K562 (cell line): Measurements from ENCODE around the gene EPN3. TPM values are rescaled to one million over a fixed set of nuclear protein-coding genes. Genes with fewer than 3 reads are reported as not detected.
A peak's percentile ranks its signal among the peaks of the same experiment; 100 is the strongest.

Source experiments
- ATAC-seq: fragments of 200-7000 bp; cut with Tn5 transposase; 3 replicates; pipeline ENCODE4 v1.9.1; 2020; ENCODE audit warnings: moderate library complexity
- BruUV-seq: library from RNA; stranded (reverse); fragments of 400-500 nt; replicated peaks from 2 replicates; lab custom pipeline; 2021; lab: Mats Ljungman, UMichigan
- CTCF ChIA-PET: fragments of 300-600 bp; formaldehyde crosslinking; extraction: SDS; loops from one replicate; lab custom pipeline; 2021; ENCODE audit warnings: low intra/inter-chr PET ratio; lab: Yijun Ruan, JAX
- POLR2A ChIA-PET: fragments of 300-600, 350-650 bp; sonication (Branson Sonifier 250); formaldehyde crosslinking; extraction: SDS; loops from one replicate; lab custom pipeline; 2021; ENCODE audit warnings: antibody characterized with exemption, inconsistent platforms; lab: Yijun Ruan, JAX
- DNase-seq, 4 experiments: peaks; one replicate each; pipeline versions ENCODE4 v3.0.0 to v3.0.0-alpha.2; 2011 to 2018; ENCODE audit warnings: low spot score in 3 of 4, mixed read lengths in 3 of 4; ENCODE audit errors: extremely low read depth in 1 of 4
- FAIRE-seq: peaks from 2 replicates; lab custom pipeline; 2011; peaks lifted over from hg19 to GRCh38; lab: Jason Lieb, UNC
- H2AFZ ChIP-seq: 2 replicates; pipeline ENCODE4 v1.6.0; 2011; ENCODE audit warnings: low read depth, low read length, control low read depth, inconsistent platforms
- H3K27ac ChIP-seq: fragments of 200-600 bp; 3 replicates; pipeline ENCODE4 v1.8.0; 2011; ENCODE audit warnings: low read depth, mild to moderate bottlenecking, control low read depth, inconsistent platforms, low read length, moderate library complexity, mixed read lengths; ENCODE audit errors: extremely low read depth
- H3K27me3 ChIP-seq, 2 experiments: fragments of 300-600 bp in 1 of 2; 2 replicates in 1 of 2; 3 replicates in 1 of 2; pipeline versions ENCODE4 v1.6.0 to v1.8.0; 2011; ENCODE audit warnings: inconsistent platforms in 2 of 2, low read length in 2 of 2, mild to moderate bottlenecking in 1 of 2, mixed read lengths in 1 of 2, moderate library complexity in 1 of 2; ENCODE audit not compliant: control insufficient read depth in 2 of 2, insufficient read depth in 2 of 2
- H3K36me3 ChIP-seq: fragments of 300-600 bp; 3 replicates; pipeline ENCODE4 v1.8.0; 2011; ENCODE audit warnings: mild to moderate bottlenecking, low read length, inconsistent platforms; ENCODE audit not compliant: control insufficient read depth, insufficient read depth
- H3K4me1 ChIP-seq, 2 experiments: fragments of 200-600 bp in 1 of 2; replicated peaks in 1 of 2; 2 replicates in 1 of 2; 3 replicates in 1 of 2; pipeline versions ENCODE4 v1.5.1 to v1.8.0; 2011; ENCODE audit warnings: inconsistent platforms in 2 of 2, low read length in 2 of 2, mild to moderate bottlenecking in 1 of 2, mixed read lengths in 1 of 2, moderate library complexity in 1 of 2; ENCODE audit not compliant: control insufficient read depth in 2 of 2, insufficient read depth in 2 of 2
- H3K4me2 ChIP-seq: 2 replicates; pipeline ENCODE4 v1.6.1; 2011; ENCODE audit warnings: low read length, control low read depth, inconsistent platforms, mixed read lengths; ENCODE audit not compliant: insufficient read depth
- H3K4me3 ChIP-seq: fragments of 200-600 bp; sonication (generic), shearing (Covaris generic); 2 replicates; pipeline ENCODE4 v1.5.1; 2016; ENCODE audit warnings: control low read depth, inconsistent platforms
- H3K79me2 ChIP-seq: fragments of 200-600 bp; 3 replicates; pipeline ENCODE4 v1.8.0; 2011; ENCODE audit warnings: low read length, inconsistent platforms; ENCODE audit not compliant: control insufficient read depth, insufficient read depth
- H3K9ac ChIP-seq, 2 experiments: 2 replicates each; pipeline versions ENCODE4 v1.6.0 to v1.6.1; 2011; ENCODE audit warnings: low read depth in 2 of 2, low read length in 2 of 2, control low read depth in 1 of 2, inconsistent platforms in 1 of 2, mild to moderate bottlenecking in 1 of 2, mixed read lengths in 1 of 2; ENCODE audit not compliant: insufficient read depth in 1 of 2
- H3K9me1 ChIP-seq: one replicate; pipeline ENCODE4 v1.6.0; 2011; ENCODE audit warnings: inconsistent platforms, mild to moderate bottlenecking, low read length, moderate library complexity; ENCODE audit not compliant: control insufficient read depth, insufficient read depth
- H3K9me3 ChIP-seq: replicated peaks from 2 replicates; pipeline ENCODE4 v1.5.1; 2011; ENCODE audit warnings: low read depth, low read length, inconsistent platforms; ENCODE audit not compliant: control insufficient read depth, insufficient read depth
- H4K20me1 ChIP-seq: replicated peaks from 2 replicates; pipeline ENCODE4 v1.6.1; 2011; ENCODE audit warnings: low read length, inconsistent platforms, mixed read lengths; ENCODE audit not compliant: control insufficient read depth, insufficient read depth
- WGBS: fragments of 100-300 bp; shearing (Covaris generic); methylation state at CpG from one replicate; pipeline ENCODE4 v1.1.6; 2016; ENCODE audit warnings: low coverage, mixed read lengths; ENCODE audit not compliant: insufficient coverage; ENCODE audit errors: missing lambda C conversion rate; 5-methylcytosine and 5-hydroxymethylcytosine counted together
- in situ Hi-C: fragments of 300-500 bp; cut with MboI; formaldehyde crosslinking; loops from 4 replicates; pipeline ENCODE4 v1.15.0; 2018; ENCODE audit warnings: inconsistent platforms, mixed read lengths
- intact Hi-C: fragments of 100-400 bp; cut with micrococcal nuclease; formaldehyde crosslinking; loops from 2 replicates; pipeline ENCODE4 v1.14.2; 2022
- polyA plus RNA-seq, 8 experiments: library from polyadenylated mRNA; depleted of rRNA in 4 of 8; stranded (reverse) in 5 of 8; unstranded in 3 of 8; fragments of >200 nt; fragmentation: Nextera tagmentation in 2 of 8; fragmentation: Illumina TruSeq in 1 of 8; extraction: Ambion mirVana in 2 of 8; extraction: Trizol in 1 of 8; gene quantifications; 2 replicates each; pipeline versions ENCODE4 v1.2.1 to v1.2.3, GENCODE V29; 2011 to 2014; ENCODE audit warnings: inconsistent platforms in 1 of 8, missing spikeins in 1 of 8
- total RNA-seq, 7 experiments: library from RNA; depleted of rRNA in 6 of 7; stranded (reverse); fragments of >200 nt in 6 of 7; fragmentation: Illumina TruSeq in 2 of 7; extraction: Trizol in 2 of 7; gene quantifications; 2 replicates each; pipeline versions ENCODE4 v1.2.1 to v1.2.3, GENCODE V29; 2011 to 2021; ENCODE audit warnings: low replicate concordance in 1 of 7
- TF ChIP-seq, protein P1 (sequence below): sonication (generic); formaldehyde crosslinking; IDR thresholded peaks from 2 replicates; pipeline ENCODE4 v1.8.0; 2022; ENCODE audit warnings: mild to moderate bottlenecking, missing genetic modification reagents
- TF ChIP-seq, protein P2 (sequence below), 2 experiments: IDR thresholded peaks; 2 replicates each; pipeline ENCODE4 v1.6.1; 2011; ENCODE audit warnings: borderline replicate concordance in 1 of 2, control low read depth in 1 of 2, low read depth in 1 of 2, low read length in 1 of 2, mild to moderate bottlenecking in 1 of 2, mixed read lengths in 1 of 2, moderate library complexity in 1 of 2; ENCODE audit not compliant: insufficient read depth in 1 of 2, insufficient read length in 1 of 2, poor library complexity in 1 of 2, severe bottlenecking in 1 of 2; ENCODE audit errors: extremely low read depth in 1 of 2

Gene EPN3
- total and polyA plus RNA-seq, 9 of the 15 experiments (the other 6 are each of a cell fraction or from before 2014, with no cell fraction given), result 0.16 TPM; not detected in 8

DNA sequence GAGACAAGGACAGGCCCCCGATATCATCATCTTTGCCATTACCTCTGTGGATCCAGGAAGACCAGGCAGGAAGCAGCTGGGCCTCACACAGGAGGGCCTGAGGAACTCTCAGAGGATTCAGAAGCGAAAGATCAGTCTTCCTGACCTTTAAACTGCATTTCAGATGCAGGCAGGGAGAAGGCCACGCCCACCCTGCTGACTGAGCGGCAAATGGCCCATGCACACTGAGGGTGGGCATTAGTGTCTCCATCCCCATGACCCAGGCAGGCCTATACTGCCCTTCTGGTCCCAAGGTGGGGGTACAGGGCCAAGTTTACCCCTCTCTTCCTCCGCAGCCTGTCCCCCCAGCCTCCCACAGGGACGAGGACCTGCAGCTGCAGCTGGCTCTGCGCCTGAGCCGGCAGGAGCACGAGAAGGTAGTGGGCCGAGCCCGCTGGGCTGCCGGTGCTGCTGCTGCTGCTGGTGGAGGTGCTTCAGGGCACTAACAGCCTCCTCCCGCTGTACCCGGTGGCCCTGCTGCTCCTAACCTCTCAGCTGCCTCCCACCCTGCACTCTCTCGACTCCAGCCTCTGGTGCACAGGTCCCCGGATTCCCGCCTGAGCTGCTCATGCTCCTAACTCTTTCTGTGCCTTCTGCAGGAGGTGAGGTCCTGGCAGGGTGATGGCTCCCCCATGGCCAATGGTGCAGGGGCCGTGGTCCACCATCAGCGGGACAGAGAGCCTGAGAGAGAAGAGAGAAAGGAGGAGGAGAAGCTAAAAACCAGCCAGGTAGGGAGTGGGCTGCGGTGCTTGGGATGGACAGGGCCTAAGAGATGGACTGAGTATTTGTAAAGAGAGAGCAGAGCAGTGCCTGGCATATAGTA, 6.2 kb downstream of the EPN3 start:
- FAIRE-seq (no peak), ATAC-seq (no peak), DNase-seq (no peak)
- CTCF ChIA-PET, result no interaction called here
- peaks cover 6 to 58% of the 10 kb centered on the region in 2 experiments; a peak in 4 of 5 replicates for H3K4me1 ChIP-seq
- 0 out of 2 replicates have a peak, but pooled peaks cover 7% of the 10 kb centered on the region for H4K20me1 ChIP-seq
- in situ Hi-C loops, result no loop called here
- no peak overlapping the region for H2AFZ ChIP-seq
- WGBS, result 33% methylated on average over 18 of the region's 20 CpGs
- H3K9me1 ChIP-seq, result no peaks in the 10 kb centered on the region
- H3K27ac ChIP-seq, result no peak overlapping the region
- peak overlapping the region in 1 of 2 experiments; percentile 20; a peak in 2 of 4 replicates for H3K9ac ChIP-seq
- H3K79me2 ChIP-seq, result no peaks in the 10 kb centered on the region
- no peak overlapping the region for H3K4me2 ChIP-seq
- POLR2A ChIA-PET, result interaction anchor here (0.6 kb wide), 2 partner anchors 8 to 328 kb away, joined by 3 read pairs; partner anchors contain the start of gene TOB1
- BruUV-seq, result no TSS peak
- intact Hi-C loops, result no loop called here
- peaks cover 4 to 31% of the 10 kb centered on the region in 2 experiments; a peak in 3 of 5 replicates for H3K27me3 ChIP-seq
- no peaks in the 10 kb centered on the region for H3K9me3 ChIP-seq
- TF ChIP-seq, protein P1, sequence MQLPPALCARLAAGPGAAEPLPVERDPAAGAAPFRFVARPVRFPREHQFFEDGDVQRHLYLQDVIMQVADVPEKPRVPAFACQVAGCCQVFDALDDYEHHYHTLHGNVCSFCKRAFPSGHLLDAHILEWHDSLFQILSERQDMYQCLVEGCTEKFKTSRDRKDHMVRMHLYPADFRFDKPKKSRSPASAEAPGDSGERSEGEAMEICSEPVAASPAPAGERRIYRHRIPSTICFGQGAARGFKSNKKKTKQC (CRISPR knock-in tag), result 0 out of 2 replicates have a peak, but pooled peaks have one; percentile 42
- TF ChIP-seq, protein P2, sequence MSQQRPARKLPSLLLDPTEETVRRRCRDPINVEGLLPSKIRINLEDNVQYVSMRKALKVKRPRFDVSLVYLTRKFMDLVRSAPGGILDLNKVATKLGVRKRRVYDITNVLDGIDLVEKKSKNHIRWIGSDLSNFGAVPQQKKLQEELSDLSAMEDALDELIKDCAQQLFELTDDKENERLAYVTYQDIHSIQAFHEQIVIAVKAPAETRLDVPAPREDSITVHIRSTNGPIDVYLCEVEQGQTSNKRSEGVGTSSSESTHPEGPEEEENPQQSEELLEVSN (IDR thresholded peaks at IDR 0.05; ENCODE audit: borderline replicate concordance in 1 of 2, extremely low read depth in 1 of 2, insufficient read depth in 1 of 2, insufficient read length in 1 of 2, low read depth in 1 of 2, low read length in 1 of 2, poor library complexity in 1 of 2, severe bottlenecking in 1 of 2), result no peak
- no peaks in the 10 kb centered on the region for H3K36me3 ChIP-seq
- no peak overlapping the region for H3K4me3 ChIP-seq
